Stomach (tissue), 9 donors: Measurements from ENCODE around the gene LYL1. TPM values are rescaled to one million over a fixed set of nuclear protein-coding genes. Genes with fewer than 3 reads are reported as not detected.

ENCODE experiments used
- DNase-seq, 2 donors: peaks; one replicate each; pipeline versions ENCODE4 v3.0.0 to v3.0.0-alpha.2; 2013 to 2019
- H3K27ac ChIP-seq, 5 donors: fragments of 200-600 bp in 4 of 5; sonication (generic) in 4 of 5; one replicate each; pipeline ENCODE4 v1.5.1; 2013 to 2019; ENCODE audit warnings: mild to moderate bottlenecking in 1 of 5, moderate library complexity in 1 of 5
- H3K27me3 ChIP-seq, 3 donors: fragments of 200-600 bp; sonication (generic); one replicate each; pipeline ENCODE4 v1.5.1; 2017 to 2019; ENCODE audit warnings: mixed run types in 1 of 3
- H3K36me3 ChIP-seq, 4 donors: fragments of 200-600 bp; sonication (generic); 1 replicate in 3 of 4; 2 replicates in 1 of 4; pipeline ENCODE4 v1.5.1; 2016 to 2019
- H3K4me1 ChIP-seq, 4 donors: fragments of 200-600 bp; sonication (generic); one replicate each; pipeline ENCODE4 v1.5.1; 2016 to 2019
- H3K4me3 ChIP-seq, 4 donors: fragments of 200-600 bp; sonication (generic) in 3 of 4; one replicate each; pipeline ENCODE4 v1.5.1; 2016 to 2019; ENCODE audit warnings: mild to moderate bottlenecking in 1 of 4
- H3K9me3 ChIP-seq, 4 donors: fragments of 200-600 bp; sonication (generic); one replicate each; pipeline ENCODE4 v1.5.1; 2016 to 2019
- EP300 ChIP-seq: sonication (generic); formaldehyde crosslinking; IDR thresholded peaks from one replicate; pipeline ENCODE4 v1.6.1; 2017; ENCODE audit warnings: antibody characterized with exemption
- POLR2A ChIP-seq, 4 donors: fragments of 450-650 bp; IDR thresholded peaks; one replicate each; pipeline ENCODE4 v1.6.1; 2016; ENCODE audit warnings: antibody characterized with exemption in 4 of 4, control low read depth in 2 of 4, mild to moderate bottlenecking in 1 of 4, moderate library complexity in 1 of 4
- POLR2AphosphoS5 ChIP-seq, 3 donors: sonication (generic); formaldehyde crosslinking; IDR thresholded peaks; one replicate each; pipeline ENCODE4 v1.6.1; 2016; ENCODE audit warnings: antibody characterized with exemption in 3 of 3
- WGBS, 5 donors: extraction: QIAGEN DNeasy Blood & Tissue Kit in 3 of 5; methylation state at CpG; one replicate each; pipeline versions ENCODE4 v1.1.5 to v1.1.7; 2013 to 2018; 5-methylcytosine and 5-hydroxymethylcytosine counted together
- intact Hi-C: fragments of 100-400 bp; cut with DNase I; formaldehyde crosslinking; loops from one replicate; pipeline ENCODE4 v1.15.1; 2023; ENCODE audit warnings: low total_unique reads
- polyA plus RNA-seq, 3 donors: library from polyadenylated mRNA; stranded (reverse); fragments of 200-250 nt; gene quantifications; one replicate each; pipeline ENCODE4 v1.2.3, GENCODE V29; 2013
- total RNA-seq, 5 donors: library from RNA; depleted of rRNA; stranded (reverse); fragments of >200 nt; gene quantifications; one replicate each; pipeline versions ENCODE4 v1.1.0 to v1.2.3, GENCODE V29; 2014 to 2016
- TF ChIP-seq, protein P1 (sequence below), 7 experiments: fragments of 450-650 bp in 4 of 7; fragments of 200-600 bp in 3 of 7; sonication (generic) in 3 of 7; IDR thresholded peaks; one replicate each; pipeline ENCODE4 v1.5.1; 2016 to 2019; ENCODE audit warnings: antibody characterized with exemption in 7 of 7, control low read depth in 2 of 7, mild to moderate bottlenecking in 1 of 7
- donor health status: healthy with polysubstance abuse.
- donor health status: Bipolar disorder and iron deficiency.
- donor health status: healthy.

LYL1 gene
- total and polyA plus RNA-seq, 8 donors: 1.3 to 19.3 (median 5.0) TPM; not detected in 1

DNA sequence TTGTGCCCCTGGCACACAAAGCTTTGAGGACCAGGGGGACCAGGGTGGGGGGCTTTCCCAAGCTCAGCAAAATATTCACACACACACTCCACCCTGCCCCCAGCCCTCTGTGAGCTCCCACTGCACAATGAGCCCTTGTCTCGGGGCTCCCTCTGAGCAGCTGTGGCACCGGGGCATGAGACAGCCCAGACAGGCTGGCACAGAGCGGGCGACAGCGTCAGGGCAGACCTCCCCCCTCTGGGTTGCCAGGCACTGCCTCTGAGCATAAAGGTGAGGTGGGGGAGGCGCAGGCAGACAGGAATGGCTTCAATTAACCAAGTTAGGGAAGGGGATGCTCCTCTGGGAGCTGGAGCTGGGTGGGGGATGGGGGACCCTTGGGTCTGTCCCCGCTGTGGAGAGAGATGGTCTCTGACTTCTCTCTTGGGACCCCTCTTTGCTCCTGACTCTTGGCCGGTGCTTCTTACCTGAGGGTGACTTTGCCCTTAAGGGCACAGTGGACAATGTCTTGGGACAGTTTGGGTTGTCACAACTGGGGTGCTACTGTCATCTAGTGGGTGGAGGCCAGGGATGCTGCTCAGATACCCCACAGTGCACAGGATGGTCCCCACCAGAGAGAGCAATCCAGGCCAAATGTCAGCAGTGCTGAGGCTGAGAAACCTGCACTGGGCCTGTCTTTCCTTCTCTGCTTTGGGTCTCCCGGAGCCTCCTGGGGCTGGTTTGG lies 30.3 kb downstream of the LYL1 start:
- H3K27ac ChIP-seq: peak overlapping the region in 3 of 5 donors; percentile 23 to 95 (median 24)
- peaks cover 44 to 76% (median 59%) of the 10 kb centered on the region in 4 donors for H3K4me1 ChIP-seq
- no peak overlapping the region for H3K4me3 ChIP-seq
- WGBS, 5 donors: 74 to 90% (median 80%) methylated on average over 7 to 9 of the region's 9 CpGs
- H3K36me3 ChIP-seq: peaks cover 11 to 43% (median 35%) of the 10 kb centered on the region in 4 donors
- intact Hi-C loops: no loop called here
- peak in 1 of 2 donors; percentile 71 for DNase-seq
- TF ChIP-seq EP300 (no peak), POLR2AphosphoS5 (IDR thresholded peaks at IDR 0.05) (no peak)
- TF ChIP-seq, protein P1, sequence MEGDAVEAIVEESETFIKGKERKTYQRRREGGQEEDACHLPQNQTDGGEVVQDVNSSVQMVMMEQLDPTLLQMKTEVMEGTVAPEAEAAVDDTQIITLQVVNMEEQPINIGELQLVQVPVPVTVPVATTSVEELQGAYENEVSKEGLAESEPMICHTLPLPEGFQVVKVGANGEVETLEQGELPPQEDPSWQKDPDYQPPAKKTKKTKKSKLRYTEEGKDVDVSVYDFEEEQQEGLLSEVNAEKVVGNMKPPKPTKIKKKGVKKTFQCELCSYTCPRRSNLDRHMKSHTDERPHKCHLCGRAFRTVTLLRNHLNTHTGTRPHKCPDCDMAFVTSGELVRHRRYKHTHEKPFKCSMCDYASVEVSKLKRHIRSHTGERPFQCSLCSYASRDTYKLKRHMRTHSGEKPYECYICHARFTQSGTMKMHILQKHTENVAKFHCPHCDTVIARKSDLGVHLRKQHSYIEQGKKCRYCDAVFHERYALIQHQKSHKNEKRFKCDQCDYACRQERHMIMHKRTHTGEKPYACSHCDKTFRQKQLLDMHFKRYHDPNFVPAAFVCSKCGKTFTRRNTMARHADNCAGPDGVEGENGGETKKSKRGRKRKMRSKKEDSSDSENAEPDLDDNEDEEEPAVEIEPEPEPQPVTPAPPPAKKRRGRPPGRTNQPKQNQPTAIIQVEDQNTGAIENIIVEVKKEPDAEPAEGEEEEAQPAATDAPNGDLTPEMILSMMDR (IDR thresholded peaks at IDR 0.05): no peak
- H3K27me3 ChIP-seq: no peaks in the 10 kb centered on the region
- H3K9me3 ChIP-seq: no peaks in the 10 kb centered on the region

DNA sequence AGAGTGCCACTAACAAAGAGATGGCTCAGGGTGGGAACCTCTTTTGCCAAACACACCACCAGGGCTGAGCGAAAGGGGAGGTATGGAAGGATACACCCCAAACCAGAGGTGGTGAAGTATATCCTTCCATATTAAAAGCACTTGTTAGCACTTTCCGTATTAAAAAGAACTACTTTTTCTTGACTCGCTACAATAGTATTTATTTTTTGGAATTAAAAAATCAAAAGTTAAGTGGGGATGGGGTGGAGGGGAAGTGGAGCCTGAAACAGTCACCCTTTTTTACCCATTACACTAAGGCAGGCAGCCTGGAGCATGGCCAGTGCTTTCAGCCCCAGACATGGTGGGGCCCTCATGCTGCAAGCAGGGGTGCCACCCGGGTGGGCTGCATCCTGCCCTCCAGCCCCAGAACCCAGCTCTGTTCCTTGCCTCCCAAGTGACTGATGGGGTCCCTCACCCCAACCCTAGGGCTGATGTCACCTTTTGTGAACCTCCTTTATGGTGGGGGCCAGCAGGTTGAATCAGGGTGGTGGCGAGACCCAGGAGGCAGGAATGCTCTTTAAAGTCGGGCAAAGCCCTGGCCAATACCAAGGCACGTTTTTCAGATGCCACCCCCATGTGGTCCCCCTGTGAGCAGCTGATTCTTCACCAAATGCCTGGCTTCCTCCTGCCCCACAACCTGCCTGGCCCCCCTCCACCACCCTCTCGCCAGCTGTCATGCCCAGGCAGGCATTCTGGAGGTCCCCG lies 31.0 kb downstream of the LYL1 start:
- no peaks in the 10 kb centered on the region for H3K27me3 ChIP-seq
- 65 to 74% (median 70%) methylated on average over 6 to 9 of the region's 9 CpGs for WGBS, 5 donors
- H3K9me3 ChIP-seq: no peaks in the 10 kb centered on the region
- H3K27ac ChIP-seq: peak overlapping the region in 3 of 5 donors; percentile 23 to 95 (median 52)
- H3K36me3 ChIP-seq: peaks cover 11 to 36% (median 31%) of the 10 kb centered on the region in 4 donors
- intact Hi-C loops: no loop called here
- no peak for DNase-seq
- TF ChIP-seq POLR2AphosphoS5 (IDR thresholded peaks at IDR 0.05): no peak
- TF ChIP-seq EP300: no peak
- TF ChIP-seq, protein P1 (IDR thresholded peaks at IDR 0.05): no peak
- TF ChIP-seq POLR2A (IDR thresholded peaks at IDR 0.05): no peak
- no peak overlapping the region for H3K4me3 ChIP-seq
- H3K4me1 ChIP-seq: peaks cover 44 to 76% (median 59%) of the 10 kb centered on the region in 4 donors

DNA sequence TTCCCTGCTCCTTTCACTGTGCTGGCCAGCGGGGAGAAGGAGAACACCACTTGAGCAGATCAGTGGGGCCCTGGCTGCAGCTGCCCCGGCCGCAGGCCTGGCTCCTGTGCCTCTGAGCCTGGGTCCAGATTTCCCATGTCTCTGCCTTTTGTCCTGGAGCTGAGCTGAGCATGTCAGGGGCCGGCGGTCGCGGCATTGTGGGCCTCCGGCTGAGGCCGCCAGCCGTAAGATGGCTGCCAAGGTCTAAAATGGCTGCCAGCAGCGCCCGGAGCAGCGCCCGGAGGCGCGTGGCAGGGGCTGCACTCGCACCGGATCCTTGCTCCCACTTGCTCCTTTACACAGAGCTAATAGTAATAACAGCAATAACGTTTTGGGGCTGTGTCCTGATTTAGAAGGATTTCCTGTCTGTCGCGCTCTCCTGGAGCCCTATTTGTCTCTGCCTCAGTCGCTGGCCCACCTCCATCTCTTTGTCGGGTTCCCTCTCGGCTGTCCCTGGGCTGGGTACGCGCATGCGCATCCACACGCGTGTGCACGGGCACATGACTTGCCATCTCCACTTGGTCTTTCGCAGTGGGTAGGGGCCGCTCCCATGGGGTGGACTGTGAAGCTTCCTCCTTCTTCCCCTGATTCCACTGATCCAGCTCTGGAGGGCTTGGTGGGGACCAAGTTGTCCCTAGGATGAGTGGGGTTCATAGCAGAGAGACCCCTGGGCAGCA lies 32.1 kb downstream of the LYL1 start:
- peak overlapping the region in 4 of 5 donors; percentile 22 to 95 (median 38) for H3K27ac ChIP-seq

More for the DNA sequence above, 32.1 kb downstream of the LYL1 start:
- peaks cover 44 to 76% (median 63%) of the 10 kb centered on the region in 4 donors for H3K4me1 ChIP-seq
- H3K27me3 ChIP-seq: no peaks in the 10 kb centered on the region
- peaks cover 11 to 25% (median 20%) of the 10 kb centered on the region in 4 donors for H3K36me3 ChIP-seq
- H3K9me3 ChIP-seq: no peaks in the 10 kb centered on the region
- intact Hi-C loops: no loop called here
- TF ChIP-seq EP300 (no peak), POLR2A (IDR thresholded peaks at IDR 0.05) (no peak), POLR2AphosphoS5 (IDR thresholded peaks at IDR 0.05) (no peak)
- TF ChIP-seq, protein P1 (IDR thresholded peaks at IDR 0.05): no peak
- 79 to 92% (median 89%) methylated on average over 23 to 32 of the region's 32 CpGs for WGBS, 5 donors
- DNase-seq: no peak
- H3K4me3 ChIP-seq: no peak overlapping the region
